Parathyroid adenoma (tissue), 2 donors: ENCODE measurements around the gene PTPN3.

Experiments used
- H2AFZ ChIP-seq: fragments of 300-600 bp; sonication (generic); one replicate; pipeline ENCODE4 v1.7.0; 2017; ENCODE audit warnings: antibody characterized with exemption, mild to moderate bottlenecking
- H3K27ac ChIP-seq: fragments of 300-600 bp; sonication (generic); one replicate; pipeline ENCODE4 v1.7.0; 2017
- H3K27me3 ChIP-seq: fragments of 300-600 bp; sonication (generic); one replicate; pipeline ENCODE4 v1.7.0; 2017; ENCODE audit warnings: low read length; ENCODE audit not compliant: control insufficient read depth, insufficient read depth
- H3K36me3 ChIP-seq: fragments of 300-600 bp; sonication (generic); one replicate; pipeline ENCODE4 v1.7.0; 2017; ENCODE audit warnings: low read length; ENCODE audit not compliant: control insufficient read depth, insufficient read depth
- H3K4me1 ChIP-seq: fragments of 300-600 bp; sonication (generic); one replicate; pipeline ENCODE4 v1.7.0; 2017; ENCODE audit warnings: control low read depth
- H3K4me2 ChIP-seq: fragments of 300-600 bp; sonication (generic); one replicate; pipeline ENCODE4 v1.7.0; 2017; ENCODE audit warnings: low read length
- H3K4me3 ChIP-seq: fragments of 300-600 bp; sonication (generic); one replicate; pipeline ENCODE4 v1.7.0; 2017; ENCODE audit warnings: low read depth, low read length
- H3K79me2 ChIP-seq: fragments of 300-600 bp; sonication (generic); one replicate; pipeline ENCODE4 v1.7.0; 2017; ENCODE audit warnings: control low read depth
- H3K9ac ChIP-seq: fragments of 300-600 bp; sonication (generic); one replicate; pipeline ENCODE4 v1.7.0; 2017; ENCODE audit warnings: mild to moderate bottlenecking
- H3K9me3 ChIP-seq: fragments of 300-600 bp; sonication (generic); one replicate; pipeline ENCODE4 v1.7.0; 2017; ENCODE audit warnings: low read length; ENCODE audit not compliant: control insufficient read depth
- TF ChIP-seq, protein P1 (sequence below): fragments of 300-600 bp; sonication (generic); IDR thresholded peaks from one replicate; pipeline ENCODE4 v1.7.0; 2017; ENCODE audit warnings: antibody characterized with exemption, mild to moderate bottlenecking
- donor health status: primary hyperparathyroidism.

The PTPN3 gene

DNA sequence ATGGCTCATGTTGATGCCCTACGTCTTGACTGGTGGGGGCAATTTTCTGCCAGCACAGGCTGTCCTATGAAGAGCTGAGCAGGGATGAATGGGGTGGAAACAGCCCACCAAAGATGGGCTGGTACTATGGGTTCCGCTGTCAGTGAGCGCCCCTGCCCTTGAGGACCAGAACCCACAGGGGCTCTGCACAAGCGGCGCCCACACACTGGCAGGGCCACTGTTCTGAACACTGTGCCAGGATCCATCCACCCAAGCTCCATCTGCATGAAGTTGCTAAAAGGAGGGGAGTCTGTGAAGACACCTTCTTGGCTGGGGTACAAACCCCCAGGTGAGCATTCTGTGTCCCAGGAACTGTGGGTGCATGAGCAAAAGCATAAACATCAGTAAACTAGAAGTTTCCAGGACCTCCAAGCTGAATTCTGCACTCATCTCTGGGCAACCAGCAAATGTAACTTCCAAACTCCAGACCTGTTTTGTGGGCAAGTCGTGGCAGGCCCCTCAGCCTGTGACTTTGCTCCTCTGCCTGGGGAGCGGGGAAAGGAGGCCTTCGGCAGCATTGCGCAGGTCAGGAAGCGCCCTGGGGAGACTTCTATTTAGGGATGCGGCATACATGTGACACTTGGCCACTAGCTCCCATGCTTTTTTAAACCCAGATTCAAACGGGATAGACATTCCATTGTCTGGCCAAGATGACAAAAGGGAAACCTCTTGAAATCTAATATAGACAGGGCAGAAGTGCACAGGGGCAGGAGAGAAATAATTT, 48.9 kb downstream of the PTPN3 start:
- Histone ChIP-seq H3K4me1 (no peaks in the 10 kb centered on the region), H3K27ac (no peak overlapping the region), H3K27me3 (no peaks in the 10 kb centered on the region), H3K4me3 (no peak overlapping the region), H3K9ac (no peak overlapping the region), H3K4me2 (no peak overlapping the region), H3K79me2 (no peaks in the 10 kb centered on the region), H2AFZ (no peak overlapping the region), H3K9me3 (no peaks in the 10 kb centered on the region), H3K36me3 (no peaks in the 10 kb centered on the region)
- TF ChIP-seq, protein P1, sequence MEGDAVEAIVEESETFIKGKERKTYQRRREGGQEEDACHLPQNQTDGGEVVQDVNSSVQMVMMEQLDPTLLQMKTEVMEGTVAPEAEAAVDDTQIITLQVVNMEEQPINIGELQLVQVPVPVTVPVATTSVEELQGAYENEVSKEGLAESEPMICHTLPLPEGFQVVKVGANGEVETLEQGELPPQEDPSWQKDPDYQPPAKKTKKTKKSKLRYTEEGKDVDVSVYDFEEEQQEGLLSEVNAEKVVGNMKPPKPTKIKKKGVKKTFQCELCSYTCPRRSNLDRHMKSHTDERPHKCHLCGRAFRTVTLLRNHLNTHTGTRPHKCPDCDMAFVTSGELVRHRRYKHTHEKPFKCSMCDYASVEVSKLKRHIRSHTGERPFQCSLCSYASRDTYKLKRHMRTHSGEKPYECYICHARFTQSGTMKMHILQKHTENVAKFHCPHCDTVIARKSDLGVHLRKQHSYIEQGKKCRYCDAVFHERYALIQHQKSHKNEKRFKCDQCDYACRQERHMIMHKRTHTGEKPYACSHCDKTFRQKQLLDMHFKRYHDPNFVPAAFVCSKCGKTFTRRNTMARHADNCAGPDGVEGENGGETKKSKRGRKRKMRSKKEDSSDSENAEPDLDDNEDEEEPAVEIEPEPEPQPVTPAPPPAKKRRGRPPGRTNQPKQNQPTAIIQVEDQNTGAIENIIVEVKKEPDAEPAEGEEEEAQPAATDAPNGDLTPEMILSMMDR: no peak

DNA sequence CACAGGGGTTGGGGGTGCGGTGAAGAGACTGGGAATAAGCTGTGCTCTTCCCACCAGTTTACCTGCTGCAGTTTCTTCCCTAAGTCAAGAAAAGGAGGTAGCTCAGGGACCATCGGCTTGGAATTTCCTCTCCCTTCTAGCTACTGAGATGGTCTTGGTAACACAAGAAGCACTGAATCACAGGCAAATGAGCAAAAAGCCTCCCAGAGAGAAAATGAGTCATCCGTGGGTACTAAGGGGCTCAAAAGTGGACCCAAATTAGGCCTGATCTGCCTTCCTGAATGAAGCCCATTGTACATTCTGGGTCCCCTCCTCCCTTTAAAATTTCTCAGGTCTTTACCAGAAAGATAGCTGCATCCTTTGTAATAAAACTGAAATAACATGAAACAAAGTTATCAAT, 49.9 kb downstream of the PTPN3 start:
- TF ChIP-seq, protein P1: no peak
- Histone ChIP-seq H3K4me1 (no peaks in the 10 kb centered on the region), H3K4me3 (no peak overlapping the region), H3K27me3 (no peaks in the 10 kb centered on the region), H3K36me3 (no peaks in the 10 kb centered on the region), H2AFZ (no peak overlapping the region), H3K27ac (no peak overlapping the region), H3K4me2 (no peak overlapping the region), H3K9me3 (no peaks in the 10 kb centered on the region), H3K79me2 (no peaks in the 10 kb centered on the region), H3K9ac (no peak overlapping the region)

DNA sequence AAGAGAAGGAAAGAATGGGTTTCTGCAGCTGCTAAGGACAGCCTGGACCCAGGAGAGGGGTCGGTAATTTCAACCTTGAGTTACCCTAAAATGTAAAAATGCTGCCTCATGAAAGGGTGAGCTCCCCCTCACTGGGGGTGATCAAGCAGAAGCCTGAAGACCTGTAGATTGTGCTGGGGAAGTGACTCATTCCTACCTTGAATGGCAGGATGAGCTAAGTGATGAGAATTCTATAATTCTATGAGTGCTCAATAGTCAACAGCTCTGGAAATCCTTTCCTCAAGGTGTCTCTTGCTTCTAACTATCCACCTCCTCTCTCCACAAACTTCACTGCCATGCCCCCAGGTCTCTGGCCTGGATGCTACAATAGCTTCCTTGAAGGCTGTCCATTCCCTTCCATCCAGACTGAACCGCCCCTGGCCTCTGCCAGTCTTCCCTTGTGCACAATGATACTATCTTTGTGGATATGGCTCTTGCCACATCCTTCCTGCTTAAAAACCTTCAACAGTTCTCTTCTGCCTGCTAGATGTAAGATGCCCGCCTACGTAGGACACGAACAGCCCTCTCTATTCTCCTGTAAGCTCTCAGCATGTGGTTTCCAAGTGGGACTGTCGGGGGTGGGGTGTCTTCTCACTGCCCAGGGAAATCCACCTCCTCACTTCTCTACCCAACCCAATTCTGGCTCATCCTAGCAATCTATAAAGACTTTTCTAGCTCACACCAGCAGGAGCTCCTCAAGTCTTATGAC, 50.6 kb downstream of the PTPN3 start:
- Histone ChIP-seq H3K4me2 (no peak overlapping the region), H3K4me1 (no peaks in the 10 kb centered on the region), H3K9me3 (no peaks in the 10 kb centered on the region), H3K4me3 (no peak overlapping the region), H3K27ac (no peak overlapping the region), H3K79me2 (no peaks in the 10 kb centered on the region), H3K27me3 (no peaks in the 10 kb centered on the region), H2AFZ (no peak overlapping the region), H3K9ac (no peak overlapping the region), H3K36me3 (no peaks in the 10 kb centered on the region)
- TF ChIP-seq, protein P1: no peak

GRCh38 chr9:109444771-109445320, 53.3 kb downstream of the PTPN3 start:
- no peaks in the 10 kb centered on the region for H3K4me1 ChIP-seq
- H3K27me3 ChIP-seq: no peaks in the 10 kb centered on the region
- no peaks in the 10 kb centered on the region for H3K36me3 ChIP-seq
- no peaks in the 10 kb centered on the region for H3K9me3 ChIP-seq
- H3K27ac ChIP-seq: no peak overlapping the region
- H3K4me2 ChIP-seq: no peak overlapping the region
- TF ChIP-seq, protein P1: no peak
- no peak overlapping the region for H2AFZ ChIP-seq
- H3K9ac ChIP-seq: no peak overlapping the region
- no peaks in the 10 kb centered on the region for H3K79me2 ChIP-seq
- no peak overlapping the region for H3K4me3 ChIP-seq
